Suprapubic skin (tissue), 3 donors: ENCODE results near the gene MOSMO.
"Not testable (repeated sequence)": the region's sequence is repeated elsewhere in the genome, so short reads cannot be mapped to it uniquely, and the experiment has no call there.

Experiments used
- CTCF ChIP-seq, 2 donors: fragments of 200-600 bp in 1 of 2; fragments of 450-650 bp in 1 of 2; sonication (generic) in 1 of 2; IDR thresholded peaks; one replicate each; pipeline ENCODE4 v1.5.1; 2016 to 2019; ENCODE audit warnings: antibody characterized with exemption in 2 of 2, mild to moderate bottlenecking in 1 of 2, moderate library complexity in 1 of 2
- POLR2A ChIP-seq, 2 donors: fragments of 450-650 bp; IDR thresholded peaks; one replicate each; pipeline ENCODE4 v1.6.1; 2017; ENCODE audit warnings: antibody characterized with exemption in 2 of 2, mild to moderate bottlenecking in 2 of 2, moderate library complexity in 2 of 2

- TF ChIP-seq CTCF, POLR2A (IDR thresholded peaks at IDR 0.05): not testable (repeated sequence)
Observed at GRCh38 chr16:22111629-22112028, 103.7 kb downstream of the MOSMO start.
